Sigmoid colon (tissue), 7 donors: ENCODE data around the gene POM121. TPM values are rescaled to one million over a fixed set of nuclear protein-coding genes. Genes with fewer than 3 reads are reported as not detected.
"Not testable (repeated sequence)": the region's sequence is repeated elsewhere in the genome, so short reads cannot be mapped to it uniquely, and the experiment has no call there.

Experiments
- DNase-seq: peaks from one replicate; pipeline ENCODE4 v3.0.0-alpha.2; 2019
- H3K27ac ChIP-seq, 4 donors: fragments of 200-600 bp; sonication (generic); one replicate each; pipeline ENCODE4 v1.5.1; 2016 to 2019; ENCODE audit warnings: mild to moderate bottlenecking in 1 of 4
- H3K27me3 ChIP-seq, 3 donors: fragments of 200-600 bp; sonication (generic); one replicate each; pipeline ENCODE4 v1.5.1; 2019; ENCODE audit warnings: mild to moderate bottlenecking in 1 of 3
- H3K36me3 ChIP-seq, 4 donors: fragments of 200-600 bp; sonication (generic); one replicate each; pipeline ENCODE4 v1.5.1; 2016 to 2019
- H3K4me1 ChIP-seq, 4 donors: fragments of 200-600 bp; sonication (generic); one replicate each; pipeline ENCODE4 v1.5.1; 2017 to 2019
- H3K4me3 ChIP-seq, 4 donors: fragments of 200-600 bp; sonication (generic); one replicate each; pipeline ENCODE4 v1.5.1; 2017 to 2019; ENCODE audit warnings: mild to moderate bottlenecking in 2 of 4, moderate library complexity in 1 of 4
- H3K9me3 ChIP-seq, 4 donors: fragments of 200-600 bp in 3 of 4; sonication (generic) in 3 of 4; one replicate each; pipeline versions ENCODE4 v1.5.1 to v1.6.1; 2013 to 2019
- EP300 ChIP-seq, 4 donors: sonication (generic); formaldehyde crosslinking; IDR thresholded peaks; one replicate each; pipeline ENCODE4 v1.6.1; 2017; ENCODE audit warnings: antibody characterized with exemption in 4 of 4
- POLR2A ChIP-seq, 2 donors: fragments of 450-650 bp; IDR thresholded peaks; one replicate each; pipeline ENCODE4 v1.6.1; 2016; ENCODE audit warnings: antibody characterized with exemption in 2 of 2, mild to moderate bottlenecking in 2 of 2, moderate library complexity in 2 of 2
- POLR2AphosphoS5 ChIP-seq, 4 donors: sonication (generic); formaldehyde crosslinking; IDR thresholded peaks; one replicate each; pipeline ENCODE4 v1.6.1; 2017; ENCODE audit warnings: antibody characterized with exemption in 4 of 4
- WGBS, 2 donors: extraction: QIAGEN DNeasy Blood & Tissue Kit; methylation state at CpG; one replicate each; pipeline ENCODE4 v1.1.7; 2013; 5-methylcytosine and 5-hydroxymethylcytosine counted together
- intact Hi-C: fragments of 100-400 bp; cut with DNase I; formaldehyde crosslinking; loops from one replicate; pipeline ENCODE4 v1.15.1; 2023
- polyA plus RNA-seq, 3 donors: library from polyadenylated mRNA; stranded (reverse); fragments of 200-250 nt; gene quantifications; one replicate each; pipeline ENCODE4 v1.2.3, GENCODE V29; 2013
- total RNA-seq, 4 donors: library from RNA; depleted of rRNA; stranded (reverse); fragments of >200 nt; gene quantifications; one replicate each; pipeline ENCODE4 v1.1.0, GENCODE V29; 2016
- TF ChIP-seq, protein P1 (sequence below), 4 experiments: fragments of 450-650 bp in 3 of 4; fragments of 200-600 bp in 1 of 4; IDR thresholded peaks; one replicate each; pipeline ENCODE4 v1.5.1; 2016 to 2019; ENCODE audit warnings: antibody characterized with exemption in 4 of 4, mild to moderate bottlenecking in 3 of 4, moderate library complexity in 2 of 4
- donor health status: healthy with polysubstance abuse.
- donor health status: Bipolar disorder and iron deficiency.
- donor health status: healthy.

POM121 gene
- total RNA-seq, result 10 to 100 TPM in 3 of 4 donors, 1 to 10 TPM in 1; 8.2 to 16.6 (median 12.0) TPM
- 10 to 100 TPM in 1 of 3 donors, 1 to 10 TPM in 2; 7.2 to 24.8 (median 8.8) TPM for polyA plus RNA-seq

- H3K4me3 ChIP-seq, result peak within 1 kb of the TSS; percentile 76 to 93 (median 82)
- peak within 1 kb of the TSS; percentile 90 to 94 (median 94) for H3K27ac ChIP-seq
- intact Hi-C loops, result loop anchor here (5.0 kb wide), 1 partner anchor 98 kb away; the partner anchor contains the start of gene TYW1B
- peaks cover 17 to 36% (median 27%) of the 10 kb centered on the region in 4 donors for H3K36me3 ChIP-seq
- peaks cover 0 to 24% (median 22%) of the 10 kb centered on the region in 4 donors for H3K4me1 ChIP-seq
- TF ChIP-seq POLR2A (IDR thresholded peaks at IDR 0.05) (peak; percentile 41 to 47), EP300 (IDR thresholded peaks at IDR 0.05) (peak in 1 of 4 donors; percentile 36), POLR2AphosphoS5 (IDR thresholded peaks at IDR 0.05) (peak; percentile 68 to 86 (median 82))
- TF ChIP-seq, protein P1, sequence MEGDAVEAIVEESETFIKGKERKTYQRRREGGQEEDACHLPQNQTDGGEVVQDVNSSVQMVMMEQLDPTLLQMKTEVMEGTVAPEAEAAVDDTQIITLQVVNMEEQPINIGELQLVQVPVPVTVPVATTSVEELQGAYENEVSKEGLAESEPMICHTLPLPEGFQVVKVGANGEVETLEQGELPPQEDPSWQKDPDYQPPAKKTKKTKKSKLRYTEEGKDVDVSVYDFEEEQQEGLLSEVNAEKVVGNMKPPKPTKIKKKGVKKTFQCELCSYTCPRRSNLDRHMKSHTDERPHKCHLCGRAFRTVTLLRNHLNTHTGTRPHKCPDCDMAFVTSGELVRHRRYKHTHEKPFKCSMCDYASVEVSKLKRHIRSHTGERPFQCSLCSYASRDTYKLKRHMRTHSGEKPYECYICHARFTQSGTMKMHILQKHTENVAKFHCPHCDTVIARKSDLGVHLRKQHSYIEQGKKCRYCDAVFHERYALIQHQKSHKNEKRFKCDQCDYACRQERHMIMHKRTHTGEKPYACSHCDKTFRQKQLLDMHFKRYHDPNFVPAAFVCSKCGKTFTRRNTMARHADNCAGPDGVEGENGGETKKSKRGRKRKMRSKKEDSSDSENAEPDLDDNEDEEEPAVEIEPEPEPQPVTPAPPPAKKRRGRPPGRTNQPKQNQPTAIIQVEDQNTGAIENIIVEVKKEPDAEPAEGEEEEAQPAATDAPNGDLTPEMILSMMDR (IDR thresholded peaks at IDR 0.05), result no peak
- peak; percentile 92 for DNase-seq
- WGBS, 2 donors, result 0% methylated on average over 91 of the region's 91 CpGs
- no peaks in the 10 kb centered on the region for H3K27me3 ChIP-seq
- H3K9me3 ChIP-seq, result no peaks in the 10 kb centered on the region
Measured at GRCh38 chr7:72924733-72925545, at the start of gene POM121. POM121 (plus strand) TSS chr7:72925095; CDS start chr7:72925122, 27 bp downstream.

DNA sequence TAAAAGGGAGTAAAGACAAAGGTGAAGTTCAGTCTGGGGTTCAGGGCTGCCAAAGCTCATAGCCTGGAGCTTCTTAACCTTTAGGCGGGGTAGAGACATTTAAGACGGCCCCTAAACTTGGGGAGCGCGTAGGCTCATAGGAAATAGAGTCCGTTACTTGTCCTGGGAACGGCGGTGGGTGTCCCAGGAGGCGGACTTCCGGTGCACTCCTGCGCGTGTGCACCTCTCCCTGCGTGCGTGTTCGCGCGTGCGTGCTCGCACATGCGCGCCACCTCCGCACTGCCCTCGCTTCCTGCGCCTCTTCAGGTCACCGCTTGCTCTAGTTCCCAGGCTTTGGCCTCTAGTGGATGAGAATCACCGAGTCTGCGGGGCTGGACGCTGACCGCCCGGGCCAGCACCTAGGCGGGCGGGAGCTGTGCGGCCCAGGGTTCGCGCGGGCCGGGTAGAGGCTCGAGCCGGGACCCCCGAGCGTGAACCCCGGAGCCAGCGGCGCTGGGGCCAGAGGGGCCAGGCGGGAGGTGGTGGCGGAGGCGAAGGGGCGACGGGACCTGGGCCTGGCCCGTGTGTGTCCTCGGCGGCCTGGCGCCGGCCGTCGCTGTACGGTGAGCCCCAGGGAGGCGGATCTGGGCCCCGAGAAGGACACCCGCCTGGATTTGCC is 45.7 kb upstream of the POM121 start:
- intact Hi-C loops, result loop anchor here (2.0 kb wide), 1 partner anchor 50 kb away; the partner anchor contains the start of gene TYW1B

GRCh38 chr7:72879737-72880215 is 45.1 kb upstream of the POM121 start:
- Histone ChIP-seq H3K27ac (peak overlapping the region; percentile 92 to 93 (median 92)), H3K4me3 (peak overlapping the region; percentile 66 to 77 (median 73))
- peak; percentile 80 for DNase-seq
- WGBS, 2 donors, result 0% methylated on average over 34 to 35 of the region's 35 CpGs
- H3K27me3 ChIP-seq, H3K4me1 ChIP-seq, H3K9me3 ChIP-seq, H3K36me3 ChIP-seq: not testable (repeated sequence)
- intact Hi-C loops, result loop anchor here (2.0 kb wide), 1 partner anchor 51 kb away; the partner anchor contains the start of gene TYW1B
- TF ChIP-seq POLR2AphosphoS5 (IDR thresholded peaks at IDR 0.05), result peak; percentile 38 to 72 (median 54)

More for the DNA sequence above, 45.7 kb upstream of the POM121 start:
- not testable (repeated sequence) for H3K4me1 ChIP-seq, H3K27me3 ChIP-seq, H3K36me3 ChIP-seq, H3K9me3 ChIP-seq
- DNase-seq, result peak; percentile 95
- Histone ChIP-seq H3K27ac (peak overlapping the region; percentile 92 to 93 (median 92)), H3K4me3 (peak overlapping the region; percentile 66 to 77 (median 73))
- TF ChIP-seq POLR2AphosphoS5 (IDR thresholded peaks at IDR 0.05) (peak; percentile 88 to 93 (median 90)), POLR2A (IDR thresholded peaks at IDR 0.05) (peak; percentile 44 to 53)
- 0% methylated on average over 53 to 58 of the region's 59 CpGs for WGBS, 2 donors

DNA sequence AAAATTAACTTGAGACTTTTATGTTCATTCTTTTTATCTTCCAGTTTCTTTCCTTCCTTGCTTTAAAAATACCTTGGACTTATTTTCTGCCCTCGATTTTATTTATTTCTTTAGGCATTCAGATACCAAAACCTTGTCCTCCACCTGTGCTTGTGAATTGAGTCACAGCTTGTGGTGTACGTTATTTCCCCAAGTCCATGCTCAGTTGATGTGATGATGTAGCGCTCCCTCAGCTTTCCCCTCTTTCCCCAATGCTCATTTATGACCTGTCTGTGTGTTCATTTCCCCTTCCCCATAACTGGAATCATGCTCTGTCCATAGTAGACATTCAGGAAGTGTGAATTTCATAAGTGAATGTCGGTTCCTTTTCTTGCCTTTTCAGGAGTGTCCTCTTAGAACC is 33.1 kb upstream of the POM121 start:
- intact Hi-C loops, H3K4me1 ChIP-seq, H3K27ac ChIP-seq, H3K4me3 ChIP-seq, H3K9me3 ChIP-seq, DNase-seq, H3K27me3 ChIP-seq: not testable (repeated sequence)
- WGBS, 2 donors, result 87 to 91% methylated on average over 4 of the region's 4 CpGs
- H3K36me3 ChIP-seq, result peaks cover 0 to 51% (median 24%) of the 10 kb centered on the region in 4 donors

GRCh38 chr7:72904740-72905139 is 20.2 kb upstream of the POM121 start:
- intact Hi-C loops, result not testable (repeated sequence)

DNA sequence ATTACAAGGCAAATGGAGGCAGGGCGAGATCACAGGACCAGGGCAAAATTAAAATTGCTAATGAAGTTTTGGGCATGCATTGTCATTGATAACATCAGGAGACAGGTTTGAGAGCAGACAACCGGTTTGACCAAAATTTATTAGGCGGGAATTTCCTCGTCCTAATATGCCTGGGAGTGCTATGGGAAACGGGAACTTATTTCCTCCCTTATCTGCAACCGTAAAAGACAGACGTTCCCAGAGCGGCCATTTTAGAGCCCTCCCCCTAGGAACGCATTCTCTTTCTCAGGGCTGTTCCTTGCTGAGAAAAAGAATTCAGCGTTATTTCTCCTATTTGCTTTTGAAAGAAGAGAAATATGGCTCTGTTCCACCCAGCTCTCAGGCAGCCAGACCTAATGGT is 16.5 kb upstream of the POM121 start:
- H3K27me3 ChIP-seq, DNase-seq, H3K9me3 ChIP-seq, H3K27ac ChIP-seq, intact Hi-C loops, H3K4me1 ChIP-seq, H3K4me3 ChIP-seq: not testable (repeated sequence)
- 94 to 97% methylated on average over 10 of the region's 10 CpGs for WGBS, 2 donors
- H3K36me3 ChIP-seq, result peaks cover 0 to 29% (median 2%) of the 10 kb centered on the region in 4 donors

More at GRCh38 chr7:72904740-72905139, 20.2 kb upstream of the POM121 start:
- H3K4me1 ChIP-seq, H3K9me3 ChIP-seq, H3K4me3 ChIP-seq, H3K27me3 ChIP-seq, DNase-seq, H3K27ac ChIP-seq: not testable (repeated sequence)
- WGBS, 2 donors, result 93 to 97% methylated on average over 6 of the region's 6 CpGs
- H3K36me3 ChIP-seq, result peaks cover 0 to 46% (median 5%) of the 10 kb centered on the region in 4 donors

- intact Hi-C loops, DNase-seq, H3K9me3 ChIP-seq, H3K4me3 ChIP-seq, H3K4me1 ChIP-seq, H3K27ac ChIP-seq, H3K27me3 ChIP-seq: not testable (repeated sequence)
- WGBS, 2 donors, result 87 to 91% methylated on average over 10 of the region's 12 CpGs
- H3K36me3 ChIP-seq, result peaks cover 0 to 18% (median 7%) of the 10 kb centered on the region in 4 donors
Measured at GRCh38 chr7:72911395-72911794, 13.5 kb upstream of the POM121 start.

DNA sequence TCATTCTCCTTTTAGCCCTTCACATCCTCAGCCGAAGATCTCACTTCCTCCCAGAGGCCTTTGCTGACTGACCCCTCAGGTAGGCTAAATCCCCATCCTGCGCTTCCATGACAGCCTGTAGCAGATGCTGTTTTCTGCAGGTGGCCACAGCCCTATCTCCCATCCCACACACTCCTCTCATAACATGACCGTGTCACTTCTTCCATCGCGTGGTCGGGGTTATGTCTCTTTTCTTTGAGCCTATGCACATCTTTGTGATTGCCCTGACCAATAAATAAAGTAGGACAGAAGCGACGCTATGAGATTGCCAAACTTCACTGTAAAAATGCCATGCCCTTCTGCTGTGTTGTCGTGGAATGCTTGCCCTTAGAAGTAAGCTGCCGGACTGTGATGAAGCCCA is 11.1 kb upstream of the POM121 start:
- intact Hi-C loops, DNase-seq, H3K27ac ChIP-seq, H3K4me3 ChIP-seq, H3K9me3 ChIP-seq, H3K27me3 ChIP-seq, H3K4me1 ChIP-seq: not testable (repeated sequence)
- H3K36me3 ChIP-seq, result peaks cover 0 to 15% (median 7%) of the 10 kb centered on the region in 4 donors
- WGBS, 2 donors, result 86 to 88% methylated on average over 10 of the region's 10 CpGs
